PC-9 (cell line): ENCODE results near the gene ST6GALNAC3. TPM values are rescaled to one million over a fixed set of nuclear protein-coding genes. Genes with fewer than 3 reads are reported as not detected.
"Not testable (repeated sequence)": the region's sequence is repeated elsewhere in the genome, so short reads cannot be mapped to it uniquely, and the experiment has no call there.

Experiments used
- BruUV-seq: library from RNA; stranded (reverse); fragments of 400-500 nt; replicated peaks from 2 replicates; lab custom pipeline; 2021; lab: Mats Ljungman, UMichigan
- CTCF ChIA-PET: fragments of 300-600 bp; sonication (Branson Sonifier 250); formaldehyde crosslinking; loops from one replicate; lab custom pipeline; 2022; ENCODE audit warnings: antibody characterized with exemption; lab: Charles Lee
- POLR2A ChIA-PET: fragments of 300-600 bp; sonication (Branson Sonifier 250); formaldehyde crosslinking; loops from one replicate; lab custom pipeline; 2022; ENCODE audit warnings: antibody characterized with exemption; ENCODE audit not compliant: unreplicated experiment; lab: Charles Lee
- DNase-seq, 2 experiments: peaks; one replicate each; pipeline versions ENCODE4 v3.0.0 to v3.0.0-alpha.2; 2015 to 2022; ENCODE audit warnings: mixed read lengths in 1 of 2
- H2AFZ ChIP-seq: fragments of 200-600 bp; sonication (generic); 2 replicates; pipeline ENCODE4 v1.8.1; 2017; ENCODE audit warnings: antibody characterized with exemption
- H3F3A ChIP-seq: fragments of 200-600 bp; sonication (generic); 2 replicates; pipeline ENCODE4 v1.8.1; 2017; ENCODE audit warnings: antibody characterized with exemption, mild to moderate bottlenecking, low read depth; ENCODE audit not compliant: insufficient read depth
- H3K27ac ChIP-seq: fragments of 200-600 bp; sonication (generic); 2 replicates; pipeline ENCODE4 v1.6.1; 2016; ENCODE audit warnings: mixed run types
- H3K27me3 ChIP-seq: fragments of 200-600 bp; sonication (generic); 2 replicates; pipeline ENCODE4 v1.6.1; 2016; ENCODE audit warnings: low read depth, mixed run types; ENCODE audit not compliant: insufficient read depth
- H3K36me3 ChIP-seq: fragments of 200-600 bp; sonication (generic); 2 replicates; pipeline ENCODE4 v1.6.1; 2016; ENCODE audit warnings: low read depth, mixed run types
- H3K4me1 ChIP-seq: fragments of 200-600 bp; sonication (generic); replicated peaks from 2 replicates; pipeline ENCODE4 v1.6.1; 2016; ENCODE audit warnings: mixed run types; ENCODE audit not compliant: insufficient read depth
- H3K4me2 ChIP-seq: fragments of 200-600 bp; sonication (generic); 2 replicates; pipeline ENCODE4 v1.6.1; 2017; ENCODE audit warnings: mixed run types
- H3K4me3 ChIP-seq: fragments of 200-600 bp; sonication (generic); 2 replicates; pipeline ENCODE4 v1.6.1; 2016; ENCODE audit warnings: mixed run types
- H3K79me2 ChIP-seq: fragments of 200-600 bp; sonication (generic); 2 replicates; pipeline ENCODE4 v1.6.1; 2017; ENCODE audit warnings: low read depth, mixed run types
- H3K9me2 ChIP-seq: fragments of 200-600 bp; sonication (generic); 2 replicates; pipeline ENCODE4 v1.8.1; 2017; ENCODE audit warnings: mild to moderate bottlenecking; ENCODE audit not compliant: insufficient read depth
- H3K9me3 ChIP-seq: fragments of 200-600 bp; sonication (generic); 2 replicates; pipeline ENCODE4 v1.8.1; 2016; ENCODE audit warnings: low read depth; ENCODE audit not compliant: insufficient read depth
- H4K20me1 ChIP-seq: fragments of 200-600 bp; sonication (generic); 2 replicates; pipeline ENCODE4 v1.8.1; 2017; ENCODE audit not compliant: insufficient read depth
- EZH2 ChIP-seq: fragments of 200-600 bp; sonication (generic); IDR thresholded peaks from 2 replicates; pipeline ENCODE4 v1.8.0; 2017; ENCODE audit warnings: antibody characterized with exemption, low read depth
- intact Hi-C: fragments of 100-400 bp; cut with micrococcal nuclease; formaldehyde crosslinking; loops from one replicate; pipeline ENCODE4 v1.10.0; 2022; ENCODE audit not compliant: unreplicated experiment
- total RNA-seq: library from RNA; stranded (reverse); gene quantifications from 2 replicates; pipeline ENCODE4 v1.2.3, GENCODE V29; 2021
- TF ChIP-seq, protein P1 (sequence below): fragments of 200-600 bp; sonication (generic); conservative IDR thresholded peaks from 2 replicates; pipeline ENCODE4 v1.6.1; 2017; ENCODE audit warnings: mixed run types, antibody characterized with exemption, mild to moderate bottlenecking, moderate library complexity

ST6GALNAC3 gene
- total RNA-seq, 1 experiment from 2014 or later: 0.04 TPM

DNA sequence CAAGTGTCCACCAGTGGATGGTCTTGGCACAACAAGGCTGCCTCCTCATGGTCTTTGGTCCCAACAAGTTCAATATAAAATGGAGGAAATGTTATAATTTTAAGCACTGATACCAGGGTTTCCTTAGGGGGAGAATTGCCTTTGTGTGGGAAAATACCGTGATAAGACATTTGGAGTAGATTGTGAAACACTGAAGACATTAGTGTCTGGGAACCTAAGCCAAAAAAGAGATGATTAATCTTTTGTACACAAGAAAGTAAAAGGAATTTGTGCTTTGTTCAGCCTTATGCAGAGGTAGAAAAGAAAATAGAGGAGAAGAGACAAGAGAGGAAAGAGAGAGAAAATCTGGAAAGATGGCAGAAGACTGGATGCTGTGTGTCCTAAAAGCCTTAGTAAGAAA is 36.1 kb downstream of the ST6GALNAC3 start:
- CTCF ChIA-PET: no interaction called here
- no peaks in the 10 kb centered on the region for H3K9me3 ChIP-seq
- POLR2A ChIA-PET: no interaction called here
- H3K9me2 ChIP-seq: no peaks in the 10 kb centered on the region
- TF ChIP-seq, protein P1, sequence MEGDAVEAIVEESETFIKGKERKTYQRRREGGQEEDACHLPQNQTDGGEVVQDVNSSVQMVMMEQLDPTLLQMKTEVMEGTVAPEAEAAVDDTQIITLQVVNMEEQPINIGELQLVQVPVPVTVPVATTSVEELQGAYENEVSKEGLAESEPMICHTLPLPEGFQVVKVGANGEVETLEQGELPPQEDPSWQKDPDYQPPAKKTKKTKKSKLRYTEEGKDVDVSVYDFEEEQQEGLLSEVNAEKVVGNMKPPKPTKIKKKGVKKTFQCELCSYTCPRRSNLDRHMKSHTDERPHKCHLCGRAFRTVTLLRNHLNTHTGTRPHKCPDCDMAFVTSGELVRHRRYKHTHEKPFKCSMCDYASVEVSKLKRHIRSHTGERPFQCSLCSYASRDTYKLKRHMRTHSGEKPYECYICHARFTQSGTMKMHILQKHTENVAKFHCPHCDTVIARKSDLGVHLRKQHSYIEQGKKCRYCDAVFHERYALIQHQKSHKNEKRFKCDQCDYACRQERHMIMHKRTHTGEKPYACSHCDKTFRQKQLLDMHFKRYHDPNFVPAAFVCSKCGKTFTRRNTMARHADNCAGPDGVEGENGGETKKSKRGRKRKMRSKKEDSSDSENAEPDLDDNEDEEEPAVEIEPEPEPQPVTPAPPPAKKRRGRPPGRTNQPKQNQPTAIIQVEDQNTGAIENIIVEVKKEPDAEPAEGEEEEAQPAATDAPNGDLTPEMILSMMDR: no peak
- no peak for TF ChIP-seq EZH2
- H4K20me1 ChIP-seq: no peaks in the 10 kb centered on the region
- DNase-seq: no peak
- H3K4me3 ChIP-seq: no peak overlapping the region
- BruUV-seq: no TSS peak
- H3F3A ChIP-seq: no peaks in the 10 kb centered on the region
- no peaks in the 10 kb centered on the region for H3K4me1 ChIP-seq
- intact Hi-C loops: no loop called here
- H3K27me3 ChIP-seq: no peaks in the 10 kb centered on the region
- H3K27ac ChIP-seq: no peak overlapping the region
- no peak overlapping the region for H3K4me2 ChIP-seq
- no peaks in the 10 kb centered on the region for H3K79me2 ChIP-seq
- no peak overlapping the region for H2AFZ ChIP-seq
- no peaks in the 10 kb centered on the region for H3K36me3 ChIP-seq

DNA sequence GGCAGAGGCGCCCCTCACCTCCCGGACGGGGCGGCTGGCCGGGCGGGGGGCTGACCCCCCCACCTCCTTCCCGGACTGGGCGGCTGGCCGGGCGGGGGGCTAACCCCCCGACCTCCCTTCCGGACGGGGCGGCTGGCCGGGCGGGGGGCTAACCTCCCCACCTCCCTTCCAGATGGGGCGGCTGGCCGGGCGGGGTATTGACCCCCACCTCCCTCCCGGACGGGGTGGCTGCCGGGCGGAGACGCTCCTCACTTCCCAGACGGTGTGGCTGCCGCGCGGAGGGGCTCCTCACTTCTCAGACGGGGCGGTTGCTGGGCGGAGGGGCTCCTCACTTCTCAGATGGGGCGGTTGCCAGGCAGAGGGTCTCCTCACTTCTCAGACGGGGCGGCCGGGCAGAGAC is 37.8 kb downstream of the ST6GALNAC3 start:
- H3K79me2 ChIP-seq, H3K9me2 ChIP-seq, intact Hi-C loops, POLR2A ChIA-PET, BruUV-seq, H3K27ac ChIP-seq, H4K20me1 ChIP-seq, H3K9me3 ChIP-seq, H2AFZ ChIP-seq, H3K4me2 ChIP-seq, H3K4me1 ChIP-seq, H3F3A ChIP-seq, H3K36me3 ChIP-seq, H3K27me3 ChIP-seq, CTCF ChIA-PET, DNase-seq, H3K4me3 ChIP-seq: not testable (repeated sequence)

DNA sequence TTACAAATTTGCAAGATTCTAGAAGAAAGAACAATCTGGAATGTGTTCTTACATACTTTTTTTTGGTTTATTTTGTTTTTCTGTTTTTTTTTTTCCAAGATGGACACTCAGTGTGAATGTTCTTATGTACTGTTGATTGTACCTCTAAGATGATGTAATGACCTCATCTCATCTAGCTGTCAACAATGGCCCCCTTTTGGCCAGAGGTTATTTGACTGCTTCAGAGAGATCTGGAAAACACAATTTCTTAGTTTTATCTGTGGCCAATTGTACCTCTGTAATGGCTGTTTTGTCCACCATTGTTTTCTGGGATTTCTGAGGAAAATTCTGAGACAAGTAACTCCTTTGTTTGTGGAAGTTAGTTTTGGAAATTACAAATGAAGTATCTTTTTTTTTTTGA is 38.9 kb downstream of the ST6GALNAC3 start:
- no TSS peak for BruUV-seq
- Histone ChIP-seq H3K27me3 (no peaks in the 10 kb centered on the region), H3F3A (no peaks in the 10 kb centered on the region), H2AFZ (no peak overlapping the region), H3K4me1 (no peaks in the 10 kb centered on the region), H3K4me2 (no peak overlapping the region), H3K79me2 (no peaks in the 10 kb centered on the region), H3K9me2 (no peaks in the 10 kb centered on the region), H4K20me1 (no peaks in the 10 kb centered on the region), H3K27ac (no peak overlapping the region), H3K9me3 (no peaks in the 10 kb centered on the region), H3K4me3 (no peak overlapping the region), H3K36me3 (no peaks in the 10 kb centered on the region)
- no peak for TF ChIP-seq EZH2
- TF ChIP-seq, protein P1: no peak
- POLR2A ChIA-PET: no interaction called here
- no peak for DNase-seq
- intact Hi-C loops: no loop called here
- CTCF ChIA-PET: no interaction called here

DNA sequence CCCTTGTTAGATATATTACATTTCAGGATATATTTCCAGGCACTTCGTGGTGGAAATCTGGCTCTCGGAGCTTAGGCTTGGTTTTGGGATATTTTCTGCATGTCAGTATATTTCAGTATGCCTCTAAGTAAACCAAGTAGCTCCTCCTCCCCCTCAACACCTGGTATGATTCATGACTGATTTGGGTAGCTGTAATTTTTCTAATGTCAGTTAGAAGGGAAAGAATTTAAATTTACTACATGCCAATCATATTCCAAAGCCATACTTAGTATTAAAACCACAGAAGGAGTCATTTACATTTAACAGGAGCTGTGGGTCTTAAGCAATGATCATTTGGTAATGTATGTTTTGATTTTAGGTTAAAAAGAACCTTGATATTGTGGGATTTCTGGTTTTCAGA is 40.6 kb downstream of the ST6GALNAC3 start:
- no peak for DNase-seq
- Histone ChIP-seq H3K9me3 (no peaks in the 10 kb centered on the region), H3K36me3 (no peaks in the 10 kb centered on the region), H3K27me3 (no peaks in the 10 kb centered on the region), H3K9me2 (no peaks in the 10 kb centered on the region), H3K4me3 (no peak overlapping the region), H3K4me1 (no peaks in the 10 kb centered on the region), H3K79me2 (no peaks in the 10 kb centered on the region), H3F3A (no peaks in the 10 kb centered on the region), H2AFZ (no peak overlapping the region), H3K4me2 (no peak overlapping the region), H3K27ac (no peak overlapping the region), H4K20me1 (no peaks in the 10 kb centered on the region)
- no TSS peak for BruUV-seq
- CTCF ChIA-PET: no interaction called here
- TF ChIP-seq EZH2: no peak
- TF ChIP-seq, protein P1: no peak
- intact Hi-C loops: no loop called here
- POLR2A ChIA-PET: no interaction called here
